Measurements from ENCODE around the gene MTMR6. TPM values are rescaled to one million over a fixed set of nuclear protein-coding genes. Genes with fewer than 3 reads are reported as not detected.

MTMR6 gene
- total RNA-seq, 2 experiments from 2014 or later = 15.6 to 15.8 TPM

- no peaks in the 10 kb centered on the region for H3K27me3 Mint-ChIP-seq
- no peak overlapping the region for H3K4me3 Mint-ChIP-seq
- no peak for DNase-seq
- peaks cover 2% of the 10 kb centered on the region for H3K9me3 Mint-ChIP-seq
- H3K27ac Mint-ChIP-seq = no peak overlapping the region
- H3K4me1 Mint-ChIP-seq = no peaks in the 10 kb centered on the region
- peaks cover 25% of the 10 kb centered on the region for H3K36me3 Mint-ChIP-seq
Measured at GRCh38 chr13:25248071-25248470, 39.2 kb downstream of the MTMR6 start.

- Mint-ChIP-seq H3K9me3 (peaks cover 2% of the 10 kb centered on the region), H3K27ac (no peak overlapping the region)
- DNase-seq = no peak
Measured at GRCh38 chr13:25247360-25247759, 39.9 kb downstream of the MTMR6 start.

GRCh38 chr13:25244123-25244522 is 43.2 kb downstream of the MTMR6 start:
- Mint-ChIP-seq H3K9me3 (peaks cover 2% of the 10 kb centered on the region), H3K27ac (no peak overlapping the region), H3K27me3 (no peaks in the 10 kb centered on the region), H3K36me3 (peaks cover 30% of the 10 kb centered on the region), H3K4me1 (no peaks in the 10 kb centered on the region), H3K4me3 (no peak overlapping the region)
- DNase-seq = no peak

More at GRCh38 chr13:25247360-25247759, 39.9 kb downstream of the MTMR6 start:
- Mint-ChIP-seq H3K4me3 (no peak overlapping the region), H3K4me1 (no peaks in the 10 kb centered on the region), H3K27me3 (no peaks in the 10 kb centered on the region), H3K36me3 (peaks cover 25% of the 10 kb centered on the region)

- no peak overlapping the region for H3K27ac Mint-ChIP-seq
- no peak overlapping the region for H3K4me3 Mint-ChIP-seq
- no peak for DNase-seq
- peaks cover 2% of the 10 kb centered on the region for H3K9me3 Mint-ChIP-seq
- H3K36me3 Mint-ChIP-seq = peaks cover 30% of the 10 kb centered on the region
- no peaks in the 10 kb centered on the region for H3K4me1 Mint-ChIP-seq
- H3K27me3 Mint-ChIP-seq = no peaks in the 10 kb centered on the region
Measured at GRCh38 chr13:25242956-25243355, 44.3 kb downstream of the MTMR6 start.

- peaks cover 2% of the 10 kb centered on the region for H3K9me3 Mint-ChIP-seq
- no peak overlapping the region for H3K4me3 Mint-ChIP-seq
- H3K27me3 Mint-ChIP-seq = no peaks in the 10 kb centered on the region
- DNase-seq = no peak
- no peak overlapping the region for H3K27ac Mint-ChIP-seq
- H3K36me3 Mint-ChIP-seq = peaks cover 27% of the 10 kb centered on the region
- H3K4me1 Mint-ChIP-seq = no peaks in the 10 kb centered on the region
Measured at GRCh38 chr13:25241007-25241406, 46.3 kb downstream of the MTMR6 start.

GRCh38 chr13:25237083-25237482 is 50.2 kb downstream of the MTMR6 start:
- no peak overlapping the region for H3K27ac Mint-ChIP-seq
- H3K36me3 Mint-ChIP-seq = peaks cover 8% of the 10 kb centered on the region
- H3K9me3 Mint-ChIP-seq = no peaks in the 10 kb centered on the region
- no peak for DNase-seq
- no peaks in the 10 kb centered on the region for H3K27me3 Mint-ChIP-seq
- no peak overlapping the region for H3K4me3 Mint-ChIP-seq
- H3K4me1 Mint-ChIP-seq = peaks cover 3% of the 10 kb centered on the region

- Mint-ChIP-seq H3K4me1 (peaks cover 3% of the 10 kb centered on the region), H3K27me3 (no peaks in the 10 kb centered on the region), H3K36me3 (no peaks in the 10 kb centered on the region), H3K27ac (no peak overlapping the region), H3K9me3 (no peaks in the 10 kb centered on the region), H3K4me3 (no peak overlapping the region)
- DNase-seq = no peak
Measured at GRCh38 chr13:25233861-25234260, 53.4 kb downstream of the MTMR6 start.

- Mint-ChIP-seq H3K27me3 (no peaks in the 10 kb centered on the region), H3K9me3 (no peaks in the 10 kb centered on the region), H3K4me3 (no peak overlapping the region), H3K27ac (no peak overlapping the region), H3K36me3 (no peaks in the 10 kb centered on the region), H3K4me1 (peaks cover 3% of the 10 kb centered on the region)
- DNase-seq = no peak
Measured at GRCh38 chr13:25232937-25233515, 54.3 kb downstream of the MTMR6 start.

- no peaks in the 10 kb centered on the region for H3K36me3 Mint-ChIP-seq
- H3K27me3 Mint-ChIP-seq = no peaks in the 10 kb centered on the region
- peaks cover 3% of the 10 kb centered on the region for H3K4me1 Mint-ChIP-seq
- no peak overlapping the region for H3K4me3 Mint-ChIP-seq
- no peak for DNase-seq
- no peak overlapping the region for H3K27ac Mint-ChIP-seq
- no peaks in the 10 kb centered on the region for H3K9me3 Mint-ChIP-seq
Measured at GRCh38 chr13:25231517-25231916, 55.8 kb downstream of the MTMR6 start.

GRCh38 chr13:25227690-25228089 is 59.6 kb downstream of the MTMR6 start:
- Mint-ChIP-seq H3K4me3 (no peak overlapping the region), H3K27ac (no peak overlapping the region), H3K4me1 (no peaks in the 10 kb centered on the region), H3K27me3 (no peaks in the 10 kb centered on the region), H3K9me3 (no peaks in the 10 kb centered on the region), H3K36me3 (no peaks in the 10 kb centered on the region)
- no peak for DNase-seq

GRCh38 chr13:25225970-25226369 is 61.3 kb downstream of the MTMR6 start:
- no peaks in the 10 kb centered on the region for H3K9me3 Mint-ChIP-seq
- H3K4me3 Mint-ChIP-seq = no peak overlapping the region
- no peaks in the 10 kb centered on the region for H3K36me3 Mint-ChIP-seq
- H3K4me1 Mint-ChIP-seq = no peaks in the 10 kb centered on the region
- H3K27me3 Mint-ChIP-seq = no peaks in the 10 kb centered on the region
- H3K27ac Mint-ChIP-seq = no peak overlapping the region
- DNase-seq = no peak

- Mint-ChIP-seq H3K4me3 (no peak overlapping the region), H3K27ac (no peak overlapping the region), H3K36me3 (no peaks in the 10 kb centered on the region), H3K4me1 (no peaks in the 10 kb centered on the region), H3K9me3 (no peaks in the 10 kb centered on the region), H3K27me3 (no peaks in the 10 kb centered on the region)
- no peak for DNase-seq
Measured at GRCh38 chr13:25224151-25224550, 63.1 kb downstream of the MTMR6 start.

GRCh38 chr13:25222740-25223139 is 64.5 kb downstream of the MTMR6 start:
- no peak overlapping the region for H3K4me3 Mint-ChIP-seq
- DNase-seq = no peak
- H3K27me3 Mint-ChIP-seq = no peaks in the 10 kb centered on the region
- no peaks in the 10 kb centered on the region for H3K9me3 Mint-ChIP-seq
- no peaks in the 10 kb centered on the region for H3K4me1 Mint-ChIP-seq
- H3K27ac Mint-ChIP-seq = no peak overlapping the region
- no peaks in the 10 kb centered on the region for H3K36me3 Mint-ChIP-seq

GRCh38 chr13:25218019-25218418 is 69.3 kb downstream of the MTMR6 start:
- no peak for DNase-seq
- no peak overlapping the region for H3K4me3 Mint-ChIP-seq
- no peaks in the 10 kb centered on the region for H3K36me3 Mint-ChIP-seq
- no peak overlapping the region for H3K27ac Mint-ChIP-seq
- H3K9me3 Mint-ChIP-seq = no peaks in the 10 kb centered on the region
- H3K4me1 Mint-ChIP-seq = no peaks in the 10 kb centered on the region
- H3K27me3 Mint-ChIP-seq = no peaks in the 10 kb centered on the region

- Mint-ChIP-seq H3K36me3 (no peaks in the 10 kb centered on the region), H3K4me3 (no peak overlapping the region), H3K27me3 (no peaks in the 10 kb centered on the region), H3K9me3 (no peaks in the 10 kb centered on the region), H3K27ac (no peak overlapping the region), H3K4me1 (no peaks in the 10 kb centered on the region)
- DNase-seq = no peak
Measured at GRCh38 chr13:25217023-25217885, 70.0 kb downstream of the MTMR6 start.

GRCh38 chr13:25215253-25215575 is 72.1 kb downstream of the MTMR6 start:
- no peaks in the 10 kb centered on the region for H3K27me3 Mint-ChIP-seq
- H3K4me1 Mint-ChIP-seq = no peaks in the 10 kb centered on the region
- no peaks in the 10 kb centered on the region for H3K36me3 Mint-ChIP-seq
- no peaks in the 10 kb centered on the region for H3K9me3 Mint-ChIP-seq
- no peak overlapping the region for H3K4me3 Mint-ChIP-seq
- no peak for DNase-seq
- no peak overlapping the region for H3K27ac Mint-ChIP-seq
